Thyroid gland (tissue), 4 donors: ENCODE data around the gene KASH5.

Experiments used
- CTCF ChIP-seq, 6 experiments: fragments of 200-600 bp in 3 of 6; fragments of 450-650 bp in 3 of 6; sonication (generic) in 3 of 6; IDR thresholded peaks; one replicate each; pipeline ENCODE4 v1.5.1; 2016 to 2019; ENCODE audit warnings: antibody characterized with exemption in 6 of 6, mild to moderate bottlenecking in 2 of 6, inconsistent platforms in 1 of 6, moderate library complexity in 1 of 6
- POLR2A ChIP-seq, 2 donors: fragments of 450-650 bp; IDR thresholded peaks; one replicate each; pipeline ENCODE4 v1.6.1; 2017; ENCODE audit warnings: antibody characterized with exemption in 2 of 2, mild to moderate bottlenecking in 2 of 2, moderate library complexity in 1 of 2

DNA sequence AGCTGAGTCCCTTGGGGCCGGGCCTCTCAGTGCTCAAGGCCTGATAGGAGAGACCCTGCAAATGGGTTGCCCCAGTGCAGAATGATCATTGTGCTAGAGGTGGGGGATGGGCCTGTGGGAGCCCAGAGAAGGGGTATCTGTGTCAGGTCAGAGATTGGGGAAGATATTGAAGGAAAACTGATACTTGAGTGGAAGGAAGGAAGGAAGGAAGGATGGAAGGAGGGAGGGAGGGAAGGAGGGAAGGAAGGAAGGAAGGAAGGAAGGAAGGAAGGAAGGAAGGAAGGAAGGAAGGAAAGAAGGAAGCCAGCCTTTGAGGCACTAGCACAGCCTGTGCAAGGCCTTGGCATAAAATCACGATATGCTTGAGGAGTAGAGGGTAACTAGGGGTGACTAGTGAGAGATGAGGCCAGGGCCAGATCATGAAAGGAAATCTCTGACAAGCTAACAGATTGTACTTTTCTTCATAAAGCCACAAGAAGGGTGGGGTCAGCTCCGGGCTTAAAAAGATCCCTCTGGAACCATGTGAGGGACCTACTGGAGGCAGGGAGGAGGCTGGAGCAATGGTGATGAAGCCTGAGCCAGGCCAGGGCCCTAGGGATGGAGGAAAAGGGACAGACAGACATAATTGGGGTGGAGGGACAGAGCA, 23.8 kb downstream of the KASH5 start:
- TF ChIP-seq CTCF (IDR thresholded peaks at IDR 0.05) (no peak), POLR2A (IDR thresholded peaks at IDR 0.05) (no peak)
